ENCODE results near the gene ANK2.

ANK2 gene

GRCh38 chr4:113355550-113356371 is 306.3 kb downstream of the ANK2 start:
- DNase-seq, result no peak

DNA sequence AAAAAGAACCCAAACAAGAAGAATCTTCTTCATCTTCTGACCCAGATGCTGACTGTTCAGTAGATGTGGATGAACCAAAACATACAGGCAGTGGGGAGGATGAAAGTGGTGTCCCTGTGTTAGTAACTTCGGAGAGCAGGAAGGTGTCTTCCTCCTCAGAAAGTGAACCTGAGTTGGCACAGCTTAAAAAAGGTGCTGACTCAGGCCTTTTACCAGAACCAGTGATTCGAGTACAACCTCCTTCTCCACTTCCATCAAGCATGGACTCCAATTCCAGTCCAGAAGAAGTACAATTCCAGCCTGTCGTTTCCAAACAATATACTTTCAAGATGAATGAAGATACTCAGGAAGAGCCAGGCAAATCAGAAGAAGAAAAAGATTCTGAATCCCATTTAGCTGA is 307.0 kb downstream of the ANK2 start:
- DNase-seq, result no peak

DNA sequence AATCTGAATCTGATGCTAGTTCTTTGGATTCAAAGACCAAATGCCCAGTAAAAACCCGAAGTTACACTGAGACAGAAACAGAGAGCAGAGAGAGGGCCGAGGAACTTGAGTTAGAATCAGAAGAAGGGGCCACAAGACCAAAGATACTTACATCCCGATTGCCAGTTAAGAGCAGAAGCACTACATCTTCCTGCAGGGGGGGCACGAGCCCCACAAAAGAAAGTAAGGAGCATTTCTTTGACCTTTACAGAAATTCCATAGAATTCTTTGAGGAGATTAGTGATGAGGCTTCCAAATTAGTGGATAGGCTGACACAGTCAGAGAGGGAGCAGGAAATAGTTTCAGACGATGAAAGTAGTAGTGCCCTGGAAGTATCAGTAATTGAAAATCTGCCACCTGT is 309.3 kb downstream of the ANK2 start:
- no peak for DNase-seq

DNA sequence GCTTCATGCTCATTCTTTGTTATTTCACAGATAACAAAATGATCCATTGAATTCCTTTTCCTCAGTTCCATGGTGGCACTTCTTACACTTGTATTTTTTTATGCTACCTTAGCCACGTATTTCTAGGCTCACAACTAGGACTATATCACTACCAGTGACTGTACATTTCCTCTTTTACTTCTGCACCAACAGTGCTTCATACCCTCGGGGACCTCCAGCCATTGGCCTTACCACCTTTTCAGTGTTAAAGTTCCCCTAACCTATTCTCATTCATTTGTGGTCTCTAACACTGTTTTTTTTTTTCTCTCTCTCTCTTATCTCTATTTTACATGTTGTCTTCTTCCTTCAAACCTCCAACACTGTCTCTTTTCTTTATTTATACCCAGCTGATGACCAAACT is 315.9 kb downstream of the ANK2 start:
- no peak for DNase-seq

GRCh38 chr4:113368056-113368455 is 318.6 kb downstream of the ANK2 start:
- DNase-seq, result no peak

DNA sequence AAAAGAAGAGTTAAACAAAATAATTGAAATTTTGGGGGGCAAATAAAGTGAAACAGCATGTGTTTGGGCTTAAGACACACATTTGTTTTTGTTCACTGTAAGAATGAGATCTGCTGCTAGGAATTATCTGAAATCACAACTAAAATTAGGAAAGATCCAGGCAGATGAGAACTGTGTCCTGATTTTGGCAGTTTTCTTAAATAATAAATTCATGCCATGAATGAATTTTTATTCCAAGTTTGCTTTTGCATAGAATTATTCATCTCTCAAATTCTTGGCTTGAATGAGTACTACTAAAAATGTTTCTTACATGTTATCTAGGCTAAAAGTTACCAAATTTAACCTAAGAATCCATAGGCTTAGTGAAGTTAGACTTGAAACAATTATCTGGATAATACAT is 321.7 kb downstream of the ANK2 start:
- DNase-seq, result no peak

DNA sequence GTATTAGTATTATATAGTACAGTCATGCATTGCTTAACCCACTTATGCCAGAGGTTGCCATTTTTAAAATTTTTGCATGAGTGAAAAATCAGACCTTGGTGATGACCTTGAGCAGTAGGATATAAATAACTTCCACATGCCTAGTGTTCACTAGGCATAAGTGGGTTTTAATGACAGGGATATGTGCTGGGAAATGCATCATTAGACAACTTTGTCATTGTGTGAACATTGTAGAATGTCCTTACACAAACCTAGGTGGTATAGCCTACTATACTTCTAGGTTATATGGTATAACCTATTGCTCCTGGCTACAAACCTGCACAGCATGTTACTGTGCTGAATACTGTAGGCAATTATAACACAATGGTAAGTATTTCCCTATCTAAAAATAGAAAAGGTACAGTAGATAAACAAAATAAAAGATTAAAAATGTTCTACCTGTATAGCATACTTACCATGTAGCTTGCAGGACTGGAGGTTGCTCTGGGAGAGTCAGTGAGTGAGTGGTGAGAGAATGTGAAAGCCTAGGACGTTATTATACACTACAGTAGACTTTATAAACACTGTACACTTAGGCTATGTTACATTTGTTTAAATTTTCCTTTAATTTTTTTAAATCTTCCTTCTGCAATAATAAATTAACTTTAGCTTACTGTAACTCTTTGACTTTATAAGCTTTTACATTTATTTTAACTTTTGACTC is 326.7 kb downstream of the ANK2 start:
- no peak for DNase-seq

DNA sequence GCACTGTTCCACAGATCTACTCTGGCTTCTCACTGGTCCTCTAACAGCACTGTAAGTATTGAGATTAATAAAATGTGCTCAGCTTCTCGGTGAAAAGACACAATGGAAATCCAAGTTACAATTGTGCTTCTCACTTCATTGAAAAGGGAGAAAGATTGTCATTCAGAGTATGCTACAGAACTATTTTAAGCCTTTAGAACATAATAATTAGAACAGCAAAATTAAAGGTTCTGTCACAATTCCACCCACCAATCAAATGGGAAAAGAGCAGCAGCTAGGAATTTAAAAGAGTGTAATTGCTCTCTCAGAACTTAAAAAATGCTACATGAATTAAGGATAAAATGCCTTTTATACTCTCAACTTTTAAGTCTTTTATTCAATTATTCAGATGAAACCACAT is 329.4 kb downstream of the ANK2 start:
- no peak for DNase-seq

GRCh38 chr4:113382704-113383103 is 333.3 kb downstream of the ANK2 start:
- no peak for DNase-seq

DNA sequence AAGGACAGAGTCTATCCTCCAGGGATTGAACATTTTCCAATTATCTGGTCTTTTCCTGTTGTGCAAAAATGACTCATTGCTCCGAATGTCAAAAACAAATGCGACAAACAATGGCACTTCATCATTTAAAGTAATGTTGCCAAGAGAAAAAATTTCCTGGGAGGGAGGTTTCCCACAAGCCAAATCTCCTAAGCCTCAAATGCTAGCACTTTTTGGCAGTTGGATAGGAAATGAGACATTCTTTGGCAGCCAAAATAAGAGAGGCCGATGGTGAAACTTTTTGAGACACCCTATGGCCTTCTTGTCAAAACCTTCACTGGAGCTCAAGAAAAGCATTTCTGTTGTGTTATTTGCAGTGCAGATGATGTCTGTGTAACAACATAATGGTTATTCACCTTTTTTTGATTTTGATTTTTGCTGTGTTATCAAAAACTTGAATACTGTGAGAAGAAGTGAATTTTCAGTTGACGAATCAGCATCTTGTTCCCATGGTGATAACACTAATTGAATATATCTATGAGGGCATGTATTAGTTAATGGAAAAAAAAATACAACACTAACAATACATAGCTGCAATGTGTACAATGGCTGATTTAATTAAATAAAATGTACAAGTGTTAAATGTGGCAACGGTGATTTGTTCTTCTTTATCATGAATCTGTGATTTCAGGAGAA is 333.8 kb downstream of the ANK2 start:
- DNase-seq, result no peak

DNA sequence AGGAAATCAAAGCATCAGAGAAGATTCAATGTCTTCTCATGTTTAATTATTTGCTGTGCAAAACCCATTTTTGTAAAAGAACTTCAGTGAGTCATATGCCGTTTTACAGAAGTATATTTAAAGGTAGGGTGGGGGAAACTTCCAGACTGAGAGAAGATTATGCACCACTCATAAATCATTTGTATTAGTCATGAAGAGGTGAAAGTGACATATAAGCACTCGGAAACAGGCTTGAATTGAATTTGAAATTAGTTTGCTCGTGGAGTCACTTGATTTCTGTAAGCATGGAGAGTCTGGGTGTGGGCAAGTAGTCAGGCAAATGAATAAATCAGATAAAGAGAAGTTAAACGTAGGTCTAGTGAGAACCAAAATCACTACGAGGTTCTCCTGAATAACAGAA is 335.1 kb downstream of the ANK2 start:
- no peak for DNase-seq

DNA sequence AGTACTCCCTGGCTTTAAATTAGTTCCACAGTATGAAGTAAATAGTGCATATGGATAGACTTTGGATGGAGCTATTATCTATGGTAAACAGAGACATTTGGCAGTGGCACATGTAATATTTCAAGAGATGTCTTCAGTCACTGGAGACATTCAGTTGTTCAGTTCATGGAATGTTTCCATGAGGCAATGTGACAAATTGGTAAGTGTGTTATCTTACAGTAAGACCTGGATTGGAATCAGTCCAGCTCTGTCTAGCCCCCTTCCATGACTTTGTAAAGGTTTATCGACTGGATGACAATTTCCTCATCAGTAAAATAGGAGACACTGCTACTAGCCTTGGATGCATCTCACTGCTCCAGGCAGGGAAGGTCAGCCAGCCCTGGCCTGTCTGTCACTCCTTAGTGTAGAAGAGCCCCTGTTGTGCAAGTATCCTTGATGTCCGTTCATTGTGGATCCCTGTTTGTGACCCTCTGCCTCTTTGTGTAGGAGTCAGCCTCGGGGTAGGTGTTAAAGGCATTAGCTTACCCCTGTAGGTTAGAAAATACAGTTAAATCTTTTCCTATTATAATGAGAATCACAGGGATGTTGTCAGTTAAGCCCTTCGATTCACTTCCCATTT is 335.9 kb downstream of the ANK2 start:
- no peak for DNase-seq

GRCh38 chr4:113389160-113389559 is 339.7 kb downstream of the ANK2 start:
- DNase-seq, result no peak

DNA sequence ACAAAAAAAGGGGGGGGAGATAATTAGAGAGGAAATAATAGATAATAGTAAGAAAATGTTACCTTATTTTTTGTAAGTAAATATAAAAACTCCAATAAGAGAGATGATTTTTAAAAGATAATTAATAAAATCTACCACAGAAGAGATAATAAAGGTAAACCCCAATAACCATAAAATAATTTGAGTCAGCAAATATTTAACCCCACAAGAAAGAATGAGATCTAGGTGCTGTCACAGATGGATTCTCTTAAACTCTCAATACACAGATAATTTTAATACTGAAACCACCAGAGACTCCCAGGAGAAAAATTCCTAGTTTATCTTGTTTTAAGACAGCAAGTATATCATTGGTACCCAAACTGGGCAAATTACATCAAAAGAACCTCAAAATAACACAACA is 341.4 kb downstream of the ANK2 start:
- no peak for DNase-seq

DNA sequence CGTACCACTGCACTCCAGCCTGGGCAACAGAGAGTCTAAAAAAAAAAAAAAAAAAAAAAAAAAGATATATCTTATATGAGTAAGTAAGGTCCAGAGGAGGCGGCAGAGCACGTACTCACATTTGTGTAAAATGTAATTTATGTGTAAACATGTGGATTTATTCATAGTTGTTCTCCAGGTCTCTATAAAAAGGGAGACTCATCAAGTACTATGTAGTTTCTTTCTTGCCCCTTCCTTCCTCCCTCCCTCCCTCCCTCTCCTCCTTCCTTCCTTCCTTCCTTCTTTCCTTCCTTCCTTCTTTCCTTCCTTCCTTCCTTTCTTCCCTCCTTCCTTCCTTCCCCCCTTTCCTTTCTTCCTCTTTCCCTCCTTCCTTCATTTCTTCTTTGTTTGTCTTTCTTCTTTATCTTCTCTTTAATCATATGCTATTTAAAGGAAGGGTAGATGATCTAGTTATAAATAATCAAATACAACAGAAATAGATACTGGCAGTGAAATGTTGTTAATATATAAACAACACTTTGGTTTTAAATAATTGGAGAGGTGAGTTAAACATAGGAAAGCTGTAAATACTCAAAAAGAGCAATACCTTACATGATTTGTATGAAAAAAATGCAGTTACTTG is 344.8 kb downstream of the ANK2 start:
- no peak for DNase-seq

DNA sequence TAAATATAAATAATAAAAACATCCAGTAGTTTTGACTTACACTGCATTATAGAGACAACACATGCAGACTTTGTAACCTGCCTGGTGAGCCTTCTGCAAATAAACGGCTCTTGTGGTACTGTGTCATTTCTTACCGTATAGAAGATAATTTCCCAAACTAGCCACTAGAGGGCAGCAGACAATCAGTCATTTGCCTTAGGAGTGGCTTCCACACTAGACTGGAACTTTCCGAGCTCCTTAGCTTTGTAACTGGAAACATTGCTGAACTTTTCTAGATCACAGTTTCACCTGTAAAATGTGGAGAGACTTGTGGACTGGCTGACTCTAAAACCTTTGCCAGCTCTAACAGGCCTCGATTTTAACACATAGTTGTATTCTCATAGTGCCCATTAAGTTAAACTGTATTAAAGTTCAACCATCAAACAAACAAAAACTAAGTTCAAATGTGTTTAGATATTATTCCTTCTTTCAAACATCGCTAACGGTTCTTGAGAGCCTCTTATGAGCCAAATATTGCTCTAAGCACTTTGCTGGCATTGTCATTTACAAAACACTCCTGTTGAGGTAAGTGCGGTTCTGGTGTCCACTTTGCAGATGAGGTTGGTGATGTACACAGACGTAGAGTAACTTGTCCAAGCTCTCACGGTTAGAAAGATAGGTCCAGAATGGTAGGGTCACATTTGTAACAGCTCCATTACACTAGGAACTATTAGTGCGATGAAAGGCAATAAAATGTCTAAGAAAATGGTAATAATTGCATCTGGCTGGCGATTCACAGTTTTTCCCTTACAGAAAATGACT is 345.5 kb downstream of the ANK2 start:
- DNase-seq, result no peak

DNA sequence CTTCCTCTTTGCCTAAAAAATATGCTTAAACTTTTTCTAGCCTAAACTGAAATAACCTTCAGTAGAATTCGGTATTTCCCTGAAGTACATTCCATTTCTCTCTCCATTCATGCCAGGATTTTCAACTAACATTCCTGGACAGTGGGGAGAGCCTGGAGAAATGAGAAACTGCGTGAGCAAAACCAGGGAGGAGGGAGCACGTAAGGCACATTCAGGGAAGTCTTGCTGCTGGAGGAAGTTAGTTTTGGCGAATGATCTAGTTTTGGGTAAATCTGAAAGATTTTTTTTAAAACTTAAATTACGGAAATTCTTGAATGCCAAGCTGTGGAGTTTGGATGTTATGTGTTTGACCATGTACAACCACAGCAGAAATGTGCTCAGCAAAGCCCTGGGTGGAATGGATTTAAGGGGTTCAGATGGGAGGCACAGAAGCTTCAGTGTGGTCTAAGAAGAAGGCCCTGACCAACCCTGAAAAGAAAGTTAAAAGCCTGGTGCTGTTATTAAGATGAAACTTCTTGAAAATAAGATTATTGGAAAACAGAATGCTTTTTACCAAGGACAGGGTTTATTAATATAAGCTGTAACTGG is 347.8 kb downstream of the ANK2 start:
- DNase-seq, result no peak

- no peak for DNase-seq
Measured at GRCh38 chr4:113398441-113399143, 349.1 kb downstream of the ANK2 start.

DNA sequence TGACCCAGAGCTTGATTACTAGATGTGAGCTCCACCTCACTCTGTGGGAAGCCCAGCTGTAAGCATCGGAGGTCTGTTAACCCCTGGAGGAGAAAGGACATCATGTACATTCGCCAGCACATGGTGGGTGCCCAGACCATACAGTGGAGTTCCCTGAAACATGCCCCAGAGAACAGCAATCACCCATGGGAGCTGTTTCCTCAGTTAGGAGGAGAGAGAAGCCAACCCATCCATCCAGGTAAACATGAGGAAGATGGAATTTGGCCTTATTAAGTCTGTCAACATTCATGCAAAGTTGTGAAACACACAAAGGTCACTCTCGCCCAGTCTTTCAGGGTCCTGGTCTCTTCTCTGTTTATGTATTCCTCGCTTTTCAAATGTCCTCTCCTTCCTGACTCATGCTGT is 354.7 kb downstream of the ANK2 start:
- DNase-seq, result no peak

DNA sequence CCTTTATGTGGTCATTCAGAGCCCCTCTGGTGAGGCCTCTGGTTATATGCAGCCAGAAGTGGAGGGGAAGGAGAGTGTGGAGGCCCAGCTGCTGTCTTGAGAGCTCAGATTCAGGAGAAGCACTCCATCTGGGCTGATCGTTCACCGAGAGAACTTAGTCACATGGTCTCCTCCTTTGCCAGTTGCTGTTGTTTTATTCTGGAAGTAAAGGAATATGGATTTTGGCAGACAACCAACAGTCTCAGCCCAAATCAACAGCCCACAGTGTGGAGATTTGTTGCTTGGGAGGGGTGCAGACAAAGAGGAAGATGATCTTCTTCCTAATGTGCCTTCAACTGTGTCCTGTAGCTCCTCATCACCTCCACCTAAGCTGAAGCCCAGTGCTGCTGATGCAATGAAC is 355.4 kb downstream of the ANK2 start:
- DNase-seq, result no peak
